Mesenteric fat pad (tissue), 1 donor: ENCODE results near the gene LGALS4. TPM values are rescaled to one million over a fixed set of nuclear protein-coding genes. Genes with fewer than 3 reads are reported as not detected.
"Not testable (repeated sequence)": the region's sequence is repeated elsewhere in the genome, so short reads cannot be mapped to it uniquely, and the experiment has no call there.

ENCODE experiments used
- DNase-seq: peaks from one replicate; pipeline ENCODE4 v3.0.0-alpha.2; 2020; ENCODE audit warnings: low spot score
- total RNA-seq: library from RNA; stranded (reverse); fragmentation: NEBNext Ultra II Directional; extraction: Animal tissue kit (Norgen Biotek cat#: 25700); gene quantifications from one replicate; pipeline ENCODE4 v1.2.1, GENCODE V29; 2021
- donor health status: DM: yes; HTN: yes; CAD: no.

Gene LGALS4
- total RNA-seq, 1 donor from 2014 or later = 3.5 TPM

DNA sequence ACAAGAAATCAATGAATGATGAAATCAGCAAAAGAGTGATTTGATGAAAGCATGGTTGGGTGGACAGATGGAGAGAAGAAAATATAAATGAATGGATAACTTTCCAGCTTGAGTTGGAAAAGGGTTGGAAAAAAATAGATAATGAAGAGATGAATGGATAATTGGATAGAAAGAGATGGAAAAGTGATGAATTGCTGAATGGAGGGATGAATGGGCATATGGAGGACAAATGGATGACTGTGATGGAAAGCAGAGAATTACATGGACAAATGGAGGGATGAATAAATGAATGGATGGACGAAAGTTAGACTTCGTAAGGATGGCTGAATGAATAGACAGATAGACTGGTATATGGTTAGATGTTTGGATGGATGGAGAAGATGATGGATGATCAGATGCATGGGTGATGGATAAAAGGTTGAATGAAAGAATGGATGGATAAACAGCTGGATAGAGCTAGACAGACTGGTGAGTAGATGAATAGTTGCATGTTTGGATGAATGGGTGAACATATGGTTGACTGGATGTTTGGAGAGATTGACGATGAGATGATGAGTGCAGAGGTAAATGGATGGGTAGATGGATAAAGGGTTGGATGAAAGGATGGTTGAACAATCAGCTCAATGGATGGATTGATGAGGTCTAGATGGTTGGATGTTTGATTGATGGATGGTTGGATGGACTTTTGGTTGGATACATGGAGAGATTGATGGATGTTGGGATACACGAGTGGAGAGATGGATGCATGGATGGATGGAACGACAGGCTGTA is 12.0 kb downstream of the LGALS4 start:
- no peak for DNase-seq

GRCh38 chr19:38799104-38799503 is 13.6 kb downstream of the LGALS4 start:
- DNase-seq = no peak

GRCh38 chr19:38797781-38798180 is 15.0 kb downstream of the LGALS4 start:
- not testable (repeated sequence) for DNase-seq

GRCh38 chr19:38796154-38796553 is 16.6 kb downstream of the LGALS4 start:
- DNase-seq = no peak

GRCh38 chr19:38795549-38795948 is 17.2 kb downstream of the LGALS4 start:
- no peak for DNase-seq

DNA sequence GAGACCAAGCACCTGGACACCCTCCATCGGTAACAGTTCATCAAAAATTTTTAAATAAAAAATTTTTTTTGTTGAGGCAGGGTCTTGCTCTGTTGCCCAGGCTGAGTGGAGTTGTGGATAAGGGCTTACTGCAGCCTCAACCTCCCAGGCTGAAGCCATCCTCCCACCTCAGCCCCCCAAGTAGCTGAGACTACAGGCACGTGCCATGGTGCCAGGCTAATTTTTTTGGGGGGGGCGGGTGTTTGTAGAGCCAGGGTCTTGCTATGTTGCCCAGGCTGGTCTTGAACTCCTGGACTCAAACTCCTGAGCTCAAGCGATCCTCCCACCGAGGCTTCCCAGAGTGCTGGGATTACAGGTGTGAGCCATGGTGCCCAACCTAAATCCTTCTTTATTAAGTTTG is 19.1 kb downstream of the LGALS4 start:
- no peak for DNase-seq

- no peak for DNase-seq
Measured at GRCh38 chr19:38793177-38793576, 19.6 kb downstream of the LGALS4 start.

GRCh38 chr19:38792250-38793111 is 20.3 kb downstream of the LGALS4 start:
- no peak for DNase-seq

DNA sequence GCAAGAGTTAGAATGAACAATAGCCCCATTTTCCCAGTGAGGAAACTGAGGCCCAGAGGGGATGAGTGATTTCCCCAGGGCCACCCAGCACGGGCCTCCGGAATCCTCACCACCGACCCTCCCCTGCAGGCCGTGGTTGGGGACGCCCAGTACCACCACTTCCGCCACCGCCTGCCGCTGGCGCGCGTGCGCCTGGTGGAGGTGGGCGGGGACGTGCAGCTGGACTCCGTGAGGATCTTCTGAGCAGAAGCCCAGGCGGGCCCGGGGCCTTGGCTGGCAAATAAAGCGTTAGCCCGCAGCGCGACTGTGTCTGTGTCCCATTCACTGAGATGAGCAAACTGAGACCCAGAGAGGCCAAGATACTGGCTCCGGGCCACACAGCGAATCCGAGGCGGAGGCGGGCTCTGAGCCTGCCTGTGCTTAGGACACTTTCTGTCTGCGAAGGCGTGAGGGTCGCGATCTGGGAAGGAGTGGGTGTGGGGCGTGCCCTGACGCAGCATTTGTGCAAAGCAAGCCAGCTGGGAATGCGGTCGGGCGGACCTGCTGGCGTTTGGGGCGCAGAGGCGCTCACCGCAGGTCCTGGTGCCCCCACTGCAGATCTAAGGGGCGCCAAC is 21.2 kb downstream of the LGALS4 start:
- DNase-seq = not testable (repeated sequence)

DNA sequence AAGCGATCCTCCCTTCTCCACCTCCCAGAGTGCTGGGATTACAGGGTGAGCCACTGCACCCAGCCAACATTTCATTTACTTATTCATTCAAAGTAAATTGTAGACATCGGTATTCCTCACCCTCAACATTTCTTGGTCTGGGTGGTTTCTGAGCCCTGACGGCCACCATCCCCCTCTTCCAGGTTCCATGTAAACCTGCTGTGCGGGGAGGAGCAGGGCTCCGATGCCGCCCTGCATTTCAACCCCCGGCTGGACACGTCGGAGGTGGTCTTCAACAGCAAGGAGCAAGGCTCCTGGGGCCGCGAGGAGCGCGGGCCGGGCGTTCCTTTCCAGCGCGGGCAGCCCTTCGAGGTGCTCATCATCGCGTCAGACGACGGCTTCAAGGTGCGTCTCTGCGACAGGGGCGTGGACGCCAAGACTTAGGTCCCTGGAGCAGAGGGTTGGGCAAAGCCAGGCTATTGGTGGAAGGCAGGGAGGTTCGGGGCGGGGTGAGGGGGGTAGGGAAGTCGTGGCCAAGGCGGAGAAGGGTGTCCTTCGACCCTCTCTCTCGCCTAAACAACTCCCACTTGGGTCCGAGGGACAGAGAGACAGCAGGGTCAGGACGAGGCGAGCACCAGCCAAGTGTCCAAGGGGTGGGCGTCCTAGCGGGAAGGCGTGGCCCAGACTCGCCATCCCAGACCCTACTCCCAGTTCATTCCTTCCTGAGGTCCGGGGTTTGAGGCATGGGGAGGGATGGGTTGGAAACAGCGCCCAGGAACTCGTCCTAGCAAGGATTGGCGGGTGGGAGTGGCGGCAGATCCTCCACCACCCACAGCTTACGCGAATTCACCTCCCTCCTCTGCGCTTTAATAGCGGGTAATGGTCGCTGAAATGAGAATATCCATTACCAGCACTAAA is 22.0 kb downstream of the LGALS4 start:
- not testable (repeated sequence) for DNase-seq

DNA sequence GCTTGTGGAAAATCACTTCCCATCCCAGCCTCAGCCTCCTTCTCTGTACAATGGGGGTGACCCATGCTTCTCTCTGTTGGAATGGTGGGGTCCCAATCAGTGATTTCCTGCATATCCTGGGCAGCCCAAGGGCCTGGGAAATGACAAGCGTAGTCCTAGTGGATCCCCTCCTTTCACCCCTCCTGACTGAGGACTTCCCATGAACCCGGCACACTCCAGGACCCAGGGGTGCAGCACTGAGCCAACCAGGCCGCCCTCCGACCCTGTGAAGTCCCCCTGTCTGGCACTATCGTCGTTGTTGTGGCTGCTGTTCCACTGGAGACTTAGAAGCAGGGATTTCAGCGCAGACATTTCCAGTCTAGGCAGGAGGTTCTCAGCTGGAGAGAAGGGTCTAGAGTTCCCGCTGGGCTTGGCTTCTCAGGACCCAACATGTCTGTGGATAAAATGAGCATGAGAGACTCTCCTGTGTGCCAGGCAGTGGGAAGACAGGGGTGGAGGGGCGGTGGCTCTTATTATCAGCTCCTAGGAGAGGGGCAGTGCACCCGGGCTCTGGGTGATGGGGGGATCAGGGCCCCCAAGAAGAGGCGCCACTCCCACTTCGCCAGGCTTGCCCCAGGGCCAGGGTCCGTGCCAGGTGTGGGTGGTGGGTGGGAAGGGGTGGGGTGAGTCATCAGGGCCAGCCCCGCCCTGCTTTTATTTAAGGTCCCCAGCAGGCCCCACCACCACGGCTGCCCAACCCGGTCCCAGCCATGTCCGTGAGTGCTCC is 24.1 kb downstream of the LGALS4 start, which contains the start of gene LGALS7B:
Gene LGALS7B (plus strand): TSS at position 723 of the 766 bp plus-strand sequence. CDS start 27 bp downstream, at position 750.
- no peak for DNase-seq

DNA sequence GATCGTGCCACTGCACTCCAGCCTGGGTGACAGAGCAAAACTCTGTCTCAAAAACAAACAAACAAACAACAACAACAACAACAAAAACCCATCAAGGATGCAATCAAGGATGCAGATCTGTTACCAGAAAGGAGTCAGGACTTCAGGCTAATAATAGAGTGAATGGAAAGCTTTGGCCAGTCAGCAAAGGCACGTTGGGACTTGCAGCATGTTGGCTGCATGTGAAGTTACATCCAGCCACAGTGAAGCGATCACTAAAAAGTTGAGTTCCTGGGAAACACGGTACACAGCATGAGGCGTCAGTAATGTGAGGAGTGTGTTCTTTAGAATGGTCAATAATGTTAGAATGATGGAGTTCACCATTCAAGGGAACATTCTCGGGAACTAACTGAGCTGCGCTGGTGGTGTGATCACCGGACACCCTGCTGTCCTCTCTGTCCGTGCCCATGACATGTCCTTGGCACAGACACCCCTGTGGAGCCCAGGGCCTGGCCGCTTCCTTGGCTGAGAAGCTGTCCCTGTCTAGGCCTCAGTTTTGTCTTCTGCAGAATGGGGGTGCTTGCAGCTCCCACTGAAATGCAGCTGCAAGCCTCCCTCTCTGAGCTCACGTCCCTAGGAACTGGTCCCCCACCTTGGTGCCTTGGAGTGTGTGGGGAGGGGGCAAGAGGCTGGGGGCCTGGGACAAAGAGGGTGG is 26.0 kb downstream of the LGALS4 start:
- no peak for DNase-seq

GRCh38 chr19:38786061-38786460 is 26.7 kb downstream of the LGALS4 start:
- DNase-seq = not testable (repeated sequence)

GRCh38 chr19:38785187-38785699 is 27.5 kb downstream of the LGALS4 start:
- DNase-seq = no peak

DNA sequence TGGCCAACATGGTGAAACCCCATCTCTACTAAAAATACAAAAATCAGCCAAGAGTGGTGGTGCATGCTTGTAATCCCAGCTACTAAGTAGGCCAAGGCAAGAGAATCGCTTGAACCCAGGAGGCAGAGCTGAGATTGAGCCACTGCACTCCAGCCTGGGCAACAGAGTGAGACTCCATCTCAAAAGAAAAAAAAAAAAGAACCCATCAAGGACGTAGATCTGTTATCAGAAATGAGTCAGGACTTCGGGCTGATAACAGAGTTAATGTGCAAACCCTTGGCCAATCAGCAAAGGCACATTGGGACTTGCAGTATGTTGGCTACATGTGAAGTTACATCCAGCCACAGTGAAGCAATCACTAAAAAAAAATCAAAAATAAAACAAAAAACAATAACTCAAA is 28.5 kb downstream of the LGALS4 start:
- no peak for DNase-seq

- not testable (repeated sequence) for DNase-seq
Measured at GRCh38 chr19:38782212-38782611, 30.5 kb downstream of the LGALS4 start.

DNA sequence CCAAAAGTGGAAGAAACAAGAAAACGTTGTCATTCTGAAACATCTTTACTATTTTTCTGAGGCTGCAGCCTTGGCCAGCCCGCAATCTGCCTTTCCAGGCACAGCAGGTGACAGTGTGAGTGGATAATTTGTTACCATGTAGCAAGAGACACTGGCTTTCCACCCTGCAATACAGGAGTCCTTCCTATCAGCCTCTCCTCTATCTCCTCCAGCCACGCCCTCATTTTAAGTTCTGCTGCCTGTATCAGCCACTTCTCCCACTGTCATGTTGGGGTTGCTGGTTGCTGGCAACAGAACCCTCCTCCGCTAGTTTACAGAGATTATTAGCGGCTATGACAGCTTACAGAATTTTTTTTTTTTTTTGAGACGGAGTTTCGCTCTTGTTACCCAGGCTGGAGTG is 31.7 kb downstream of the LGALS4 start:
- DNase-seq = no peak

DNA sequence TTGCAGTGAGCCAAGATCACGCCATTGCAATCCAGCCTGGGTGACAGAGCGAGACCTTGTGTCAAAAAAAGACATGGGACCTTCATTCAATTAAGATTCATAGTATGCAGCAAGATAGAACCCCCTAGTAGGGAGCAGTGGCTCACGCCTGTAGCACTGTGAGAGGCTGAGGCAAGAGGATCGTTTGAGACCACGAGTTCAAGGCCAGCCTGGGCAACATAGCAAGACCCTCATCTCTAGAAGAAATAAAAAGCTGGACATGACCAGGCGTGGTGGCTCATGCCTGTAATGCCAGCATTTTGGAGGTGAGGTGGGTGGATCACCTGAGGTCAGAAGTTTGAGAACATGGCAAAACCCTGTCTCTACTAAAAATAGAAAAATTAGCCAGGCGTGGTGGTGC is 32.3 kb downstream of the LGALS4 start:
- no peak for DNase-seq

DNA sequence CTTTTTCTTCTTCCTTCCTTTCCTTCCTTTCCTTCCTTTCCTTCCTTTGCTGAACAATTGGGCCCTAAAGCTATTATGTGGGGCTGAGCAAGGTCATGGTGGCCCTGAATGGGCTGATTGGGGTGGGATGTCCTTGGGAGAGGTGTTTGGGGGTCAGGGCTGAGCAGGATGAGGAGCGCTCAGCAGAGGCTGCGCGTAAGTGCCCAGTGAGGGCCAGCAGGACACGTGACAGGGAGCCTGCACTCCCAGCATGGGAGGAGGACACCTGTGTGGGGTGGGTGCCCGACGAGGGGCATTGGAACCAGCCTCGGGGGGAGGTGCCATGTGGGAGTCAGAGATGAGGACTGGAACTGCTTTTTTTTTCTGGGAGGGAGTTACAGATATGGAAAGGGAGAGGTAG is 34.0 kb downstream of the LGALS4 start:
- no peak for DNase-seq
